GM10266 (cell line): ENCODE data around the gene NADK.

ENCODE experiments used
- DNase-seq: peaks from one replicate; pipeline ENCODE4 v3.0.0; 2012; ENCODE audit errors: extremely low spot score
- CTCF ChIP-seq: IDR thresholded peaks from 2 replicates; pipeline ENCODE4 v1.5.1; 2012; ENCODE audit warnings: mild to moderate bottlenecking, low read depth; ENCODE audit not compliant: control insufficient read depth, insufficient read depth; ENCODE audit errors: missing control alignments

NADK gene, protein sequence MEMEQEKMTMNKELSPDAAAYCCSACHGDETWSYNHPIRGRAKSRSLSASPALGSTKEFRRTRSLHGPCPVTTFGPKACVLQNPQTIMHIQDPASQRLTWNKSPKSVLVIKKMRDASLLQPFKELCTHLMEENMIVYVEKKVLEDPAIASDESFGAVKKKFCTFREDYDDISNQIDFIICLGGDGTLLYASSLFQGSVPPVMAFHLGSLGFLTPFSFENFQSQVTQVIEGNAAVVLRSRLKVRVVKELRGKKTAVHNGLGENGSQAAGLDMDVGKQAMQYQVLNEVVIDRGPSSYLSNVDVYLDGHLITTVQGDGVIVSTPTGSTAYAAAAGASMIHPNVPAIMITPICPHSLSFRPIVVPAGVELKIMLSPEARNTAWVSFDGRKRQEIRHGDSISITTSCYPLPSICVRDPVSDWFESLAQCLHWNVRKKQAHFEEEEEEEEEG

GRCh38 chr1:1777950-1778662 is at the start of gene NADK:
NADK (minus strand) TSS chr1:1778470; CDS start chr1:1765406, 13,064 bp downstream.
- peak; percentile 96 for DNase-seq
- peak; percentile 14 for TF ChIP-seq CTCF

DNA sequence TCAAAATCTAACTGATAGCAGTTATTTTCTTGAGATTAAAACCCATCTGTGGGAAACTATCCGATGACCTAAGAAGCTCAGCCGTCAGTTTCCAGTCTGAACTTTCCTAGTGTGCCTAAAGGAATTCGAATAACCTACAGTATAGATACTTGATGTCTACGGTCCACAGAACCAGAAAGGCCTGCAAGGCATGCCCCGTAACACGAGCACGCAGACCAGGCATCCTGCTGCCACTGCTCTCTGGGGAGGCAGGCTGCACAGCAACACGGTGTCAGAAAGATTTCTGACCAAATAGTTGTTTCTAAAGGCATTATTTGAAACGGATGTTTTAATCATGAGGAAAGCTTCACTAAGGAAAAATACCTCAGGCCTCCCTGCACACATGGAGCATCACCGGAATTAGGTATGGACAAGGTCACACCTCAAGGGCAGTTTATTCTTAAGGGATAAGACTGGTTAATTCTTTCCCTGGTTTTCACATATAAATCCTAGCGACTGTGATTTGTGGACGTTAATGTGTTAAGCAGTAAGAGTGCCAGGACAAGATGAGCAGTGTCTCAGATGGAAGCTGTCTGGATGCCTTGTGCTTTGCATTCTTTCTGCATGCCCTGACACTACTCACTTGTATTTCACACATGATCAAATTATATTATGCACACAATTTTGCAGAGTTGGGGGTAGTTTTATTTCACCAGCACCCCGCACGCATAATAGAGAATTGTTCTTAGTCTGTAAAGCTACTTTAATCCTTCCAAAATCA is 49.0 kb upstream of the NADK start:
- no peak for TF ChIP-seq CTCF
- DNase-seq, result no peak

- DNase-seq, result no peak
- TF ChIP-seq CTCF, result no peak
These were observed 48.3 kb upstream of the NADK start for GRCh38 chr1:1826356-1827088.

GRCh38 chr1:1825217-1825616 is 46.9 kb upstream of the NADK start:
- DNase-seq, result no peak
- TF ChIP-seq CTCF, result no peak

GRCh38 chr1:1819762-1820161 is 41.5 kb upstream of the NADK start:
- no peak for DNase-seq
- TF ChIP-seq CTCF, result no peak

GRCh38 chr1:1817221-1817620 is 39.0 kb upstream of the NADK start:
- DNase-seq, result no peak
- no peak for TF ChIP-seq CTCF
